ENCODE results near the gene CHST4.

The CHST4 gene

DNA sequence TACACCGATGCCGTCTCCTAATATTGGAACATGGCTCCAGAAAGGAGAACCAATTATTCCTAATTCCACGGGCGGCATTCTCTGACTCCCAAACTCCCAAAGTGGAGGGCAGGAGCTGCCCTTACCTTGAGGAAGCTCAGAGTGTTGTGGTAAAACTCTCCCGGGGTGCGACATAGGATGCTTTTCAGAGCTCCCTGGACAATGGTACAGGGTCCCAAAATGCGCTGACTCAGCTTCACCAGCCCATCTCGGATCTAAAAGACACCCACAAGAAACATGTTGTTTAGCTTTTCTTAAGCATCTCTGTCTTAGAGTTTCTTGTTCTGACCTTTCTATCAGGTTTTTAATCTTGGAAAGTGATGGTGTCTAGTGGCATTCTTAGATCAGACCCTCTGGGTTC is 43.9 kb downstream of the CHST4 start:
- no peak for TF ChIP-seq CTCF (conservative IDR thresholded peaks at IDR 0.05; ENCODE audit: low read depth, low read length)
- Histone ChIP-seq H3K27ac (no peak overlapping the region), H4K20me1 (ENCODE audit: insufficient read depth) (no peaks in the 10 kb centered on the region), H3K36me3 (ENCODE audit: insufficient read depth) (no peaks in the 10 kb centered on the region), H2AFZ (ENCODE audit: low read depth) (no peak overlapping the region), H3K27me3 (ENCODE audit: insufficient read depth, low read depth) (no peaks in the 10 kb centered on the region), H3K9ac (no peak overlapping the region), H3K4me2 (no peak overlapping the region), H3K4me1 (ENCODE audit: low read depth, poor library complexity, severe bottlenecking) (peaks cover 11% of the 10 kb centered on the region), H3K79me2 (ENCODE audit: insufficient read depth, low read depth) (no peaks in the 10 kb centered on the region), H3K4me3 (IDR thresholded peaks at IDR 0.05; ENCODE audit: insufficient read depth, low read depth, low read length) (no peak overlapping the region)

DNA sequence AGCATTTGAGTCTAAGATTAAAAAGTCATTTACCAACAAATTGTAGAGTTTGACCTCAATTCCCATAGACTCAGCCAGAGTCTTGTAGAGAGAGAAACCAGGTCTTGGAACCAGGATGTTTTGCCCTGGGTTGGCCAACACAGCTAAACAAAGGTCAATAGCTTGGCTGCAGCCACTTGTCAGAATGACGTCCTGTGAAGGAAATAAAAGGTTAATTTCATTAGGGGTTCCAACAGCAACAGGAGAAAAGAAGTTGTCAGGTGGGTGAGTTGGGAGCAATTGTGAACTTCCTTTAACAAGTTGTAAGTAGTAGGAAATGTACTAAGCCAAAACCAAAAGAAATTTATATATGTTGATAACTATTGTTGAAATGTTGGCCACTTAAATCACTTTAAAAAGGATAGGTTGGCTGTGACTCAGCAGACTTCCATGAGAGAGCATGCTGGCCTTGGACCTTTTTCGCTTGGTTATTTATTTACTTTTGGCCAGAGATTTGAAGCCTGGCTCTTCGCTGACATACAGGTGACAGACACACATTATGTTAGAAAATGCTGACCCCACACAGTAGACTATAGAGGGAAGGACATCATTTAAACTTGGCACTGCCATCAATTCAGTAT is 46.4 kb downstream of the CHST4 start:
- Histone ChIP-seq H3K4me3 (IDR thresholded peaks at IDR 0.05; ENCODE audit: insufficient read depth, low read depth, low read length) (no peak overlapping the region), H3K9ac (no peak overlapping the region), H3K4me1 (ENCODE audit: low read depth, poor library complexity, severe bottlenecking) (no peaks in the 10 kb centered on the region), H3K27me3 (ENCODE audit: insufficient read depth, low read depth) (no peaks in the 10 kb centered on the region), H3K36me3 (ENCODE audit: insufficient read depth) (no peaks in the 10 kb centered on the region), H2AFZ (ENCODE audit: low read depth) (no peak overlapping the region), H3K79me2 (ENCODE audit: insufficient read depth, low read depth) (no peaks in the 10 kb centered on the region), H4K20me1 (ENCODE audit: insufficient read depth) (no peaks in the 10 kb centered on the region), H3K4me2 (no peak overlapping the region), H3K27ac (no peak overlapping the region)
- TF ChIP-seq CTCF (conservative IDR thresholded peaks at IDR 0.05; ENCODE audit: low read depth, low read length) = no peak

GRCh38 chr16:71573387-71574094 is 47.3 kb downstream of the CHST4 start:
- Histone ChIP-seq H3K36me3 (ENCODE audit: insufficient read depth) (no peaks in the 10 kb centered on the region), H3K27ac (no peak overlapping the region), H4K20me1 (ENCODE audit: insufficient read depth) (no peaks in the 10 kb centered on the region), H3K79me2 (ENCODE audit: insufficient read depth, low read depth) (no peaks in the 10 kb centered on the region), H3K27me3 (ENCODE audit: insufficient read depth, low read depth) (no peaks in the 10 kb centered on the region), H3K4me1 (ENCODE audit: low read depth, poor library complexity, severe bottlenecking) (no peaks in the 10 kb centered on the region), H3K4me3 (IDR thresholded peaks at IDR 0.05; ENCODE audit: insufficient read depth, low read depth, low read length) (no peak overlapping the region), H3K4me2 (no peak overlapping the region), H3K9ac (no peak overlapping the region), H2AFZ (ENCODE audit: low read depth) (no peak overlapping the region)
- TF ChIP-seq CTCF (conservative IDR thresholded peaks at IDR 0.05; ENCODE audit: low read depth, low read length) = no peak

DNA sequence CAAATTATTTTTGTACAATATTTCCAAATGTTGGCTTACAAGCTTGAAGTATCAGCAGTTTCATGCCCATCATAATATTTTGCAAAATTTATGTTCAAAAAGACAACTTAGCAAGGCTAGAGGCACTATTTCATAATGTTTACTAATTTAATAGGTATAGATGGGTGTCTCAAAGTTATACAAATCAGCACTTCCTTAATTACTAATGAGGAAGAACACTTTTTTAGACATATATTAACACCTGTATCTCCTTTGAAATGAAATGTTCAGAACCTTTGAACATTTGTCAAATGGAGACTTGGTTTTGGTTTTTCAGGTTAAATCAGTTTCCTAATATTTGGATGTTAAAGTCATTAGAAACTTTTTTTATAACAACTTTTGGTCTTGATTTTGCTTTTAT is 48.5 kb downstream of the CHST4 start:
- no peaks in the 10 kb centered on the region for H4K20me1 ChIP-seq (ENCODE audit: insufficient read depth)
- TF ChIP-seq CTCF (conservative IDR thresholded peaks at IDR 0.05; ENCODE audit: low read depth, low read length) = no peak

More for the DNA sequence above, 48.5 kb downstream of the CHST4 start:
- Histone ChIP-seq H3K27me3 (ENCODE audit: insufficient read depth, low read depth) (no peaks in the 10 kb centered on the region), H3K4me3 (IDR thresholded peaks at IDR 0.05; ENCODE audit: insufficient read depth, low read depth, low read length) (no peak overlapping the region), H3K9ac (no peak overlapping the region), H2AFZ (ENCODE audit: low read depth) (no peak overlapping the region), H3K4me1 (ENCODE audit: low read depth, poor library complexity, severe bottlenecking) (no peaks in the 10 kb centered on the region), H3K4me2 (no peak overlapping the region), H3K36me3 (ENCODE audit: insufficient read depth) (no peaks in the 10 kb centered on the region), H3K27ac (no peak overlapping the region), H3K79me2 (ENCODE audit: insufficient read depth, low read depth) (no peaks in the 10 kb centered on the region)
